HCT116 (cell line): Measurements from ENCODE around the gene NUCB1. TPM values are rescaled to one million over a fixed set of nuclear protein-coding genes. Genes with fewer than 3 reads are reported as not detected.
"Not testable (repeated sequence)": the region's sequence is repeated elsewhere in the genome, so short reads cannot be mapped to it uniquely, and the experiment has no call there.

Source experiments
- ATAC-seq: fragments of 200-7000 bp; cut with Tn5 transposase; 2 replicates; pipeline ENCODE4 v1.9.1; 2020; ENCODE audit warnings: mild to moderate bottlenecking, moderate library complexity
- BruUV-seq: library from RNA; stranded (reverse); fragments of 400-500 nt; replicated peaks from 2 replicates; lab custom pipeline; 2021; lab: Mats Ljungman, UMichigan
- CTCF ChIA-PET: fragments of 300-600 bp; sonication (Branson Sonifier 250); formaldehyde crosslinking; loops from one replicate; lab custom pipeline; 2021; ENCODE audit warnings: antibody characterized with exemption; lab: Charles Lee
- POLR2A ChIA-PET: fragments of 300-600, 350-600 bp; sonication (Branson Sonifier 250); formaldehyde crosslinking; loops from one replicate; lab custom pipeline; 2021; ENCODE audit warnings: antibody characterized with exemption; lab: Charles Lee
- RAD21 ChIA-PET, 2 experiments: fragments of 300-600 bp; sonication (Branson Sonifier 250); formaldehyde crosslinking; loops; one replicate each; lab custom pipeline; 2023; ENCODE audit warnings: low total read pairs in 2 of 2; ENCODE audit not compliant: uncharacterized antibody in 2 of 2, unreplicated experiment in 2 of 2, low non-redundant PET in 1 of 2; lab: Charles Lee
- DNase-seq: peaks from one replicate; pipeline ENCODE4 v3.0.0-alpha.2; 2010; ENCODE audit warnings: low read depth, low spot score
- H2AFZ ChIP-seq: fragments of 200-600 bp; shearing (Covaris generic), sonication (generic); 2 replicates; pipeline ENCODE4 v1.6.1; 2017; ENCODE audit warnings: low read depth, mixed run types, mixed read lengths, antibody characterized with exemption, low read length; ENCODE audit not compliant: poor library complexity, severe bottlenecking
- H3K27ac ChIP-seq: 2 replicates; pipeline ENCODE4 v1.5.1; 2012; ENCODE audit warnings: low read depth, low read length
- H3K27me3 ChIP-seq: fragments of 200-600 bp; sonication (generic); 2 replicates; pipeline ENCODE4 v1.6.1; 2016; ENCODE audit warnings: mixed run types, low read length, mixed read lengths; ENCODE audit not compliant: insufficient read depth
- H3K36me3 ChIP-seq, 2 experiments: fragments of 200-500 bp in 1 of 2; fragments of 200-600 bp in 1 of 2; sonication (Bioruptor generic) in 1 of 2; sonication (generic) in 1 of 2; 2 replicates each; pipeline versions ENCODE4 v1.5.1 to v1.6.1; 2014 to 2016; ENCODE audit warnings: low read length in 2 of 2, inconsistent platforms in 1 of 2, mixed read lengths in 1 of 2, mixed run types in 1 of 2; ENCODE audit not compliant: insufficient read depth in 2 of 2, control insufficient read depth in 1 of 2
- H3K4me1 ChIP-seq, 2 experiments: fragments of 200-600 bp in 1 of 2; sonication (generic) in 1 of 2; 2 replicates each; pipeline versions ENCODE4 v1.5.1 to v1.6.1; 2012 to 2017; ENCODE audit warnings: low read length in 2 of 2, inconsistent platforms in 1 of 2, mild to moderate bottlenecking in 1 of 2, mixed read lengths in 1 of 2, mixed run types in 1 of 2, moderate library complexity in 1 of 2; ENCODE audit not compliant: insufficient read depth in 2 of 2, control insufficient read depth in 1 of 2
- H3K4me2 ChIP-seq: fragments of 200-600 bp; sonication (generic); 2 replicates; pipeline ENCODE4 v1.6.1; 2017; ENCODE audit warnings: mixed run types, low read length, mixed read lengths
- H3K4me3 ChIP-seq, 2 experiments: fragments of 200-600 bp in 1 of 2; sonication (generic) in 1 of 2; replicated peaks in 1 of 2; 2 replicates each; pipeline ENCODE4 v1.5.1; 2011 to 2016; ENCODE audit warnings: low read length in 2 of 2, control low read depth in 1 of 2, low read depth in 1 of 2, mild to moderate bottlenecking in 1 of 2, mixed read lengths in 1 of 2, mixed run types in 1 of 2
- H3K79me2 ChIP-seq: fragments of 200-600 bp; sonication (generic); 2 replicates; pipeline ENCODE4 v1.6.1; 2017; ENCODE audit warnings: mild to moderate bottlenecking, mixed run types, low read length, moderate library complexity, mixed read lengths; ENCODE audit not compliant: insufficient read depth
- H3K9ac ChIP-seq: fragments of 200-600 bp; sonication (generic); 2 replicates; pipeline ENCODE4 v1.6.1; 2016; ENCODE audit warnings: low read length, mixed read lengths
- H3K9me2 ChIP-seq: fragments of 200-600 bp; sonication (generic), shearing (Covaris generic); 2 replicates; pipeline ENCODE4 v1.6.1; 2017; ENCODE audit warnings: mixed run types, mild to moderate bottlenecking, moderate library complexity; ENCODE audit not compliant: insufficient read depth
- H3K9me3 ChIP-seq, 2 experiments: fragments of 200-500 bp in 1 of 2; fragments of 200-600 bp in 1 of 2; sonication (Bioruptor generic) in 1 of 2; sonication (generic) in 1 of 2; 2 replicates each; pipeline ENCODE4 v1.6.1; 2014 to 2017; ENCODE audit warnings: low read length in 2 of 2, mixed read lengths in 2 of 2, inconsistent platforms in 1 of 2, low read depth in 1 of 2, mild to moderate bottlenecking in 1 of 2, mixed run types in 1 of 2, moderate library complexity in 1 of 2; ENCODE audit not compliant: control insufficient read depth in 1 of 2, insufficient read depth in 1 of 2
- H4K20me1 ChIP-seq: fragments of 200-600 bp; sonication (generic), shearing (Covaris generic); 2 replicates; pipeline ENCODE4 v1.6.1; 2017; ENCODE audit warnings: mixed run types, mild to moderate bottlenecking, moderate library complexity; ENCODE audit not compliant: insufficient read depth
- CBX3 ChIP-seq: IDR thresholded peaks from 2 replicates; pipeline ENCODE4 v1.6.1; 2012; ENCODE audit warnings: low read depth
- EGR1 ChIP-seq: IDR thresholded peaks from 2 replicates; pipeline ENCODE4 v1.6.1; 2012; ENCODE audit warnings: low read depth
- JUND ChIP-seq: IDR thresholded peaks from 2 replicates; pipeline ENCODE4 v1.6.1; 2012
- MAX ChIP-seq: IDR thresholded peaks from 2 replicates; pipeline ENCODE4 v1.6.1; 2012
- POLR2A ChIP-seq: IDR thresholded peaks from 2 replicates; pipeline ENCODE4 v1.7.0; 2011; ENCODE audit warnings: borderline replicate concordance; ENCODE audit not compliant: insufficient read depth, insufficient read length; ENCODE audit errors: extremely low read depth
- POLR2AphosphoS5 ChIP-seq: IDR thresholded peaks from 2 replicates; pipeline ENCODE4 v1.6.1; 2011; ENCODE audit warnings: mild to moderate bottlenecking, low read depth, low read length, moderate library complexity
- SIN3A ChIP-seq: IDR thresholded peaks from 2 replicates; pipeline ENCODE4 v1.6.1; 2012; ENCODE audit warnings: low read depth
- SP1 ChIP-seq: IDR thresholded peaks from 2 replicates; pipeline ENCODE4 v1.6.1; 2012; ENCODE audit warnings: low read depth
- ZFX ChIP-seq: fragments of 450-650 bp; IDR thresholded peaks from 2 replicates; pipeline ENCODE4 v1.6.1; 2017
- intact Hi-C: fragments of 100-400 bp; cut with micrococcal nuclease; formaldehyde crosslinking; loops from 2 replicates; pipeline ENCODE4 v1.10.0; 2022
- total RNA-seq: library from RNA; stranded (reverse); gene quantifications from one replicate; pipeline ENCODE4 v1.2.1, GENCODE V29; 2021; ENCODE audit not compliant: unreplicated experiment

The NUCB1 gene
- total RNA-seq, 1 experiment from 2014 or later: 88.8 TPM

- Histone ChIP-seq H3K79me2 (no peaks in the 10 kb centered on the region), H4K20me1 (no peaks in the 10 kb centered on the region), H2AFZ (no peak overlapping the region), H3K27me3 (no peaks in the 10 kb centered on the region), H3K9me3 (no peaks in the 10 kb centered on the region), H3K9me2 (no peaks in the 10 kb centered on the region), H3K4me2 (peak overlapping the region; percentile 76), H3K4me3 (peak overlapping the region; percentile 16 to 34; a peak in 3 of 4 replicates), H3K27ac (peak overlapping the region; percentile 41), H3K36me3 (no peaks in the 10 kb centered on the region), H3K4me1 (peaks cover 22 to 44% of the 10 kb centered on the region in 2 experiments), H3K9ac (peak overlapping the region; percentile 44)
- POLR2A ChIA-PET: interaction anchor here (0.7 to 0.9 kb wide), 3 partner anchors 18 to 82 kb away, joined by 3 to 4 read pairs (median 3); partner anchors contain the start of gene NUCB1
- DNase-seq (peak; percentile 75), ATAC-seq (peak; percentile 63)
- peak; percentile 73 for TF ChIP-seq MAX
- no peak for TF ChIP-seq POLR2A
- no peak for TF ChIP-seq ZFX
- TF ChIP-seq POLR2AphosphoS5: peak; percentile 50
- TF ChIP-seq JUND: peak; percentile 55
- TF ChIP-seq EGR1: peak; percentile 76
- TF ChIP-seq SIN3A: peak; percentile 64
- peak; percentile 56; the same call in 1 of the 2 replicates for TF ChIP-seq CBX3
- peak; percentile 81 for TF ChIP-seq SP1
- intact Hi-C loops: no loop called here
- CTCF ChIA-PET: interaction anchor here (1.5 kb wide), 1 partner anchor 131 kb away, joined by 6 read pairs; no protein-coding TSS in a partner anchor
- no TSS peak for BruUV-seq
- RAD21 ChIA-PET: no interaction called here
These were observed 26.8 kb downstream of the NUCB1 start for GRCh38 chr19:48926909-48927308.

- H4K20me1 ChIP-seq, DNase-seq, H3K9me3 ChIP-seq, BruUV-seq, H3K9me2 ChIP-seq, H2AFZ ChIP-seq, H3K36me3 ChIP-seq, H3K27ac ChIP-seq, H3K79me2 ChIP-seq, H3K27me3 ChIP-seq, ATAC-seq, CTCF ChIA-PET, intact Hi-C loops, RAD21 ChIA-PET: not testable (repeated sequence)
- peak overlapping the region; percentile 44 for H3K9ac ChIP-seq
- 0 out of 4 replicates have a peak overlapping the region, but pooled peaks of 1 of the 2 experiments have one; percentile 34 for H3K4me3 ChIP-seq
- H3K4me2 ChIP-seq: peak overlapping the region; percentile 76
- POLR2A ChIA-PET: interaction anchor here (0.7 to 0.9 kb wide), 3 partner anchors 17 to 83 kb away, joined by 3 to 4 read pairs (median 3); partner anchors contain the start of gene NUCB1
- peaks cover 25 to 45% of the 10 kb centered on the region in 2 experiments for H3K4me1 ChIP-seq
These were observed 27.6 kb downstream of the NUCB1 start for GRCh38 chr19:48927692-48928091.
